GM12878 (cell line): ENCODE results near the gene GLUL. TPM values are rescaled to one million over a fixed set of nuclear protein-coding genes. Genes with fewer than 3 reads are reported as not detected.

ENCODE experiments used
- ATAC-seq: fragments of 200-7000 bp; cut with Tn5 transposase; 3 replicates; pipeline ENCODE4 v1.9.1; 2020; ENCODE audit warnings: mild to moderate bottlenecking, moderate library complexity
- BruUV-seq: library from RNA; stranded (reverse); fragments of 400-500 nt; replicated peaks from 2 replicates; lab custom pipeline; 2021; lab: Mats Ljungman, UMichigan
- CTCF ChIA-PET: fragments of 300-600 bp; sonication (Branson Sonifier 250); formaldehyde crosslinking; extraction: SDS; loops from one replicate; lab custom pipeline; 2021; ENCODE audit warnings: inconsistent platforms; lab: Yijun Ruan, JAX
- POLR2A ChIA-PET: fragments of 350-600 bp; formaldehyde crosslinking; extraction: SDS; loops from one replicate; lab custom pipeline; 2021; ENCODE audit warnings: inconsistent platforms; lab: Charles Lee
- RAD21 ChIA-PET: fragments of 300-600 bp; sonication (Branson Sonifier 250); formaldehyde crosslinking; loops from one replicate; lab custom pipeline; 2023; ENCODE audit warnings: antibody characterized with exemption; ENCODE audit not compliant: unreplicated experiment; lab: Charles Lee
- SMC1A ChIA-PET: fragments of 300-600 bp; sonication (Branson Sonifier 250); formaldehyde crosslinking; loops from one replicate; lab custom pipeline; 2023; ENCODE audit not compliant: unreplicated experiment, uncharacterized antibody; lab: Charles Lee
- DNase-seq: peaks from one replicate; pipeline ENCODE4 v3.0.0-alpha.2; 2011; ENCODE audit warnings: low read depth, low spot score
- FAIRE-seq: peaks from 3 replicates; lab custom pipeline; 2011; peaks lifted over from hg19 to GRCh38; lab: Jason Lieb, UNC
- H2AFZ ChIP-seq: 2 replicates; pipeline ENCODE4 v1.6.0; 2011; ENCODE audit warnings: low read depth, low read length, control low read depth; ENCODE audit not compliant: control insufficient read depth
- H3K27ac ChIP-seq: 2 replicates; pipeline ENCODE4 v1.5.1; 2011; ENCODE audit warnings: control low read depth; ENCODE audit not compliant: control insufficient read depth, insufficient read depth
- H3K27me3 ChIP-seq, 2 experiments: replicated peaks in 1 of 2; 2 replicates each; pipeline versions ENCODE4 v1.6.0 to v1.6.1; 2011; ENCODE audit warnings: low read length in 1 of 2; ENCODE audit not compliant: control insufficient read depth in 2 of 2, insufficient read depth in 2 of 2
- H3K36me3 ChIP-seq, 2 experiments: 2 replicates each; pipeline ENCODE4 v1.5.1; 2011; ENCODE audit warnings: low read length in 1 of 2; ENCODE audit not compliant: control insufficient read depth in 2 of 2, insufficient read depth in 2 of 2
- H3K4me1 ChIP-seq: 2 replicates; pipeline ENCODE4 v1.6.1; 2011; ENCODE audit warnings: mild to moderate bottlenecking, low read length, moderate library complexity, mixed read lengths; ENCODE audit not compliant: control insufficient read depth, insufficient read depth
- H3K4me2 ChIP-seq: 2 replicates; pipeline ENCODE4 v1.6.0; 2011; ENCODE audit warnings: control low read depth; ENCODE audit not compliant: control insufficient read depth, insufficient read depth
- H3K4me3 ChIP-seq: fragments of 200-600 bp; sonication (generic); 2 replicates; pipeline ENCODE4 v1.5.1; 2016
- H3K79me2 ChIP-seq: 2 replicates; pipeline ENCODE4 v1.6.0; 2011; ENCODE audit warnings: low read length; ENCODE audit not compliant: control insufficient read depth, insufficient read depth
- H3K9ac ChIP-seq: 2 replicates; pipeline ENCODE4 v1.8.0; 2011; ENCODE audit warnings: low read length, control low read depth, mixed read lengths; ENCODE audit not compliant: control insufficient read depth, insufficient read depth
- H3K9me3 ChIP-seq: replicated peaks from 3 replicates; pipeline ENCODE4 v1.5.1; 2011; ENCODE audit warnings: mild to moderate bottlenecking, low read length; ENCODE audit not compliant: control insufficient read depth, insufficient read depth
- H4K20me1 ChIP-seq: 2 replicates; pipeline ENCODE4 v1.6.0; 2011; ENCODE audit not compliant: control insufficient read depth, insufficient read depth
- CBFB ChIP-seq: IDR thresholded peaks from 2 replicates; pipeline ENCODE4 v1.6.1; 2016; ENCODE audit warnings: antibody characterized with exemption, low read depth
- CBX5 ChIP-seq: sonication (generic); IDR thresholded peaks from 2 replicates; pipeline ENCODE4 v1.6.1; 2016; ENCODE audit warnings: low read depth, moderate library complexity, mild to moderate bottlenecking, inconsistent platforms
- CEBPB ChIP-seq, 2 experiments: fragments of 150-350 bp in 1 of 2; IDR thresholded peaks; 2 replicates each; pipeline ENCODE4 v1.6.1; 2012 to 2014; ENCODE audit warnings: low read depth in 2 of 2, low read length in 2 of 2, borderline replicate concordance in 1 of 2, inconsistent platforms in 1 of 2
- CHD2 ChIP-seq: IDR thresholded peaks from 2 replicates; pipeline ENCODE4 v1.6.1; 2011; ENCODE audit warnings: low read depth, low read length, improper control_type of control experiment, borderline replicate concordance
- HDAC2 ChIP-seq: fragments of 200-600 bp; sonication (generic); IDR thresholded peaks from 2 replicates; pipeline ENCODE4 v1.6.1; 2017
- IKZF2 ChIP-seq, 2 experiments: fragments of 450-650 bp; IDR thresholded peaks; 2 replicates each; pipeline ENCODE4 v1.6.1; 2017; ENCODE audit warnings: mild to moderate bottlenecking in 2 of 2, moderate library complexity in 2 of 2
- MYC ChIP-seq: IDR thresholded peaks from 2 replicates; pipeline ENCODE4 v1.6.1; 2011; ENCODE audit warnings: mild to moderate bottlenecking, low read length, moderate library complexity, inconsistent platforms; ENCODE audit not compliant: insufficient read depth, insufficient replicate concordance, insufficient read length, severe bottlenecking
- SIX5 ChIP-seq: IDR thresholded peaks from 2 replicates; pipeline ENCODE4 v1.6.1; 2011; ENCODE audit warnings: mild to moderate bottlenecking, low read depth, low read length, moderate library complexity; ENCODE audit not compliant: severe bottlenecking
- SMARCA5 ChIP-seq: fragments of 450-650 bp; IDR thresholded peaks from 2 replicates; pipeline ENCODE4 v1.6.1; 2017; ENCODE audit warnings: mild to moderate bottlenecking
- SRF ChIP-seq, 2 experiments: IDR thresholded peaks; 2 replicates each; pipeline ENCODE4 v1.6.1; 2011; ENCODE audit warnings: low read depth in 2 of 2, low read length in 2 of 2, mild to moderate bottlenecking in 1 of 2, moderate library complexity in 1 of 2
- TARDBP ChIP-seq: IDR thresholded peaks from 2 replicates; pipeline ENCODE4 v1.6.1; 2016; ENCODE audit warnings: borderline replicate concordance
- WRNIP1 ChIP-seq: IDR thresholded peaks from 2 replicates; pipeline ENCODE4 v1.6.1; 2011; ENCODE audit warnings: low read depth, low read length, improper control_type of control experiment, borderline replicate concordance
- WGBS: methylation state at CpG from one replicate; pipeline ENCODE4 v1.1.6; 2016; ENCODE audit warnings: low lambda C conversion rate; ENCODE audit not compliant: insufficient replicate concordance, insufficient coverage; ENCODE audit errors: missing lambda C conversion rate; 5-methylcytosine and 5-hydroxymethylcytosine counted together
- in situ Hi-C: fragments of 300-500 bp; cut with MboI; formaldehyde crosslinking; loops from 9 replicates; pipeline ENCODE4 v1.14.3; 2018; ENCODE audit warnings: mixed read lengths
- intact Hi-C: fragments of 100-400 bp; cut with micrococcal nuclease; formaldehyde crosslinking; loops from one replicate; pipeline ENCODE4 v1.14.2; 2022; ENCODE audit not compliant: unreplicated experiment
- polyA plus RNA-seq, 11 experiments: library from polyadenylated mRNA; depleted of rRNA in 4 of 11; unstranded in 6 of 11; stranded (reverse) in 5 of 11; fragments of >200 nt; fragmentation: Nextera tagmentation in 4 of 11; fragmentation: Illumina TruSeq in 1 of 11; extraction: Ambion mirVana in 4 of 11; extraction: Trizol in 1 of 11; gene quantifications; 1 replicate in 1 of 11; 2 replicates in 10 of 11; pipeline versions ENCODE4 v1.2.1 to v1.2.3, GENCODE V29; 2011 to 2016; ENCODE audit warnings: inconsistent platforms in 2 of 11, missing spikeins in 2 of 11, low read depth in 1 of 11
- total RNA-seq, 4 experiments: library from RNA; depleted of rRNA in 3 of 4; stranded (reverse); fragments of >200 nt in 3 of 4; fragmentation: Illumina TruSeq in 1 of 4; extraction: Trizol in 1 of 4; gene quantifications; 2 replicates each; pipeline versions ENCODE4 v1.2.1 to v1.2.3, GENCODE V29; 2013 to 2021
- TF ChIP-seq, protein P1 (sequence below): fragments of 450-650 bp; IDR thresholded peaks from 2 replicates; pipeline ENCODE4 v1.6.1; 2016; ENCODE audit warnings: mild to moderate bottlenecking, moderate library complexity, borderline replicate concordance
- TF ChIP-seq, protein P2 (sequence below): fragments of 450-650 bp; IDR thresholded peaks from 2 replicates; pipeline ENCODE4 v1.6.1; 2017; ENCODE audit warnings: low read depth, mild to moderate bottlenecking, moderate library complexity
- TF ChIP-seq, protein P3 (sequence below): fragments of 450-650 bp; IDR thresholded peaks from 2 replicates; pipeline ENCODE4 v1.6.1; 2017; ENCODE audit warnings: mild to moderate bottlenecking, moderate library complexity

Gene GLUL
- total and polyA plus RNA-seq, 10 of the 15 experiments (the other 5 are each of a cell fraction or from before 2014, with no cell fraction given), result 2.3 to 392 (median 164) TPM

DNA sequence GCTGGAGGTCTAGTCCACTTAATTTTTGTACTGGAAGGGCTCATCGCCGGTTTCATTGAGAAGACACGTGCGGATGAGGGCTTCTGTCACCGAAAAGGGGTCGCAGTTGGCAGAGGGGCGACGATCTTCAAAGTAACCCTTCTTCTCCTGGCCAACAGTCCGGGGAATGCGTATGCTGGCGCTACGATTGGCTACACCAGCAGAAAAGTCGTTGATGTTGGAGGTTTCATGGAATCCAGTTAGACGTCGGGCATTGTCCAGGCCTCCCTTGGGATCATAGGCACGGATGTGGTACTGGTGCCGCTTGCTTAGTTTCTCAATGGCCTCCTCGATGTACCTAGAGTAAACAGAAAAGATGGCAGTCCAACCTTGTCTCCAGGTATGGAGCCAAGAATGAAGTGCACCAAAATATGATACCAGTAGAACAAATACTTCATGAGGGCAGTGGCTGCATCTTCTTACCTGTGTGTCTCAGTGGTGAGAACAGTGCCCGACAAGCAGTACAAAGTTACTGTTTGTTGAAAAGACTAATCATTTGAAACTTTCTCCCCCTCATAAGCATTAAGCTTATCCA, 7.1 kb downstream of the GLUL start:
- no peak overlapping the region for H3K9ac ChIP-seq
- no peaks in the 10 kb centered on the region for H4K20me1 ChIP-seq
- peaks cover 0 to 5% of the 10 kb centered on the region in 2 experiments; a peak in 3 of 4 replicates for H3K36me3 ChIP-seq
- ChIA-PET POLR2A (no interaction called here), CTCF (no interaction called here), SMC1A (no interaction called here), RAD21 (no interaction called here)
- H3K4me1 ChIP-seq, result no peaks in the 10 kb centered on the region; the same call in 1 of the 2 replicates
- intact Hi-C loops (no loop called here), in situ Hi-C loops (no loop called here)
- no peak overlapping the region for H3K4me2 ChIP-seq
- H3K4me3 ChIP-seq, result no peak overlapping the region
- 96% methylated on average over 19 of the region's 19 CpGs for WGBS
- BruUV-seq, result no TSS peak
- no peak for DNase-seq
- no peak overlapping the region for H2AFZ ChIP-seq
- FAIRE-seq, result no peak
- no peak for ATAC-seq
- no peaks in the 10 kb centered on the region for H3K9me3 ChIP-seq
- no peak overlapping the region for H3K27ac ChIP-seq
- H3K27me3 ChIP-seq, result no peaks in the 10 kb centered on the region
- H3K79me2 ChIP-seq, result no peaks in the 10 kb centered on the region
- TF ChIP-seq CEBPB (IDR thresholded peaks at IDR 0.05; ENCODE audit: borderline replicate concordance in 1 of 2, low read depth in 2 of 2, low read length in 2 of 2), result no peak
- no peak for TF ChIP-seq MYC
- no peak for TF ChIP-seq CBFB
- TF ChIP-seq, protein P1, sequence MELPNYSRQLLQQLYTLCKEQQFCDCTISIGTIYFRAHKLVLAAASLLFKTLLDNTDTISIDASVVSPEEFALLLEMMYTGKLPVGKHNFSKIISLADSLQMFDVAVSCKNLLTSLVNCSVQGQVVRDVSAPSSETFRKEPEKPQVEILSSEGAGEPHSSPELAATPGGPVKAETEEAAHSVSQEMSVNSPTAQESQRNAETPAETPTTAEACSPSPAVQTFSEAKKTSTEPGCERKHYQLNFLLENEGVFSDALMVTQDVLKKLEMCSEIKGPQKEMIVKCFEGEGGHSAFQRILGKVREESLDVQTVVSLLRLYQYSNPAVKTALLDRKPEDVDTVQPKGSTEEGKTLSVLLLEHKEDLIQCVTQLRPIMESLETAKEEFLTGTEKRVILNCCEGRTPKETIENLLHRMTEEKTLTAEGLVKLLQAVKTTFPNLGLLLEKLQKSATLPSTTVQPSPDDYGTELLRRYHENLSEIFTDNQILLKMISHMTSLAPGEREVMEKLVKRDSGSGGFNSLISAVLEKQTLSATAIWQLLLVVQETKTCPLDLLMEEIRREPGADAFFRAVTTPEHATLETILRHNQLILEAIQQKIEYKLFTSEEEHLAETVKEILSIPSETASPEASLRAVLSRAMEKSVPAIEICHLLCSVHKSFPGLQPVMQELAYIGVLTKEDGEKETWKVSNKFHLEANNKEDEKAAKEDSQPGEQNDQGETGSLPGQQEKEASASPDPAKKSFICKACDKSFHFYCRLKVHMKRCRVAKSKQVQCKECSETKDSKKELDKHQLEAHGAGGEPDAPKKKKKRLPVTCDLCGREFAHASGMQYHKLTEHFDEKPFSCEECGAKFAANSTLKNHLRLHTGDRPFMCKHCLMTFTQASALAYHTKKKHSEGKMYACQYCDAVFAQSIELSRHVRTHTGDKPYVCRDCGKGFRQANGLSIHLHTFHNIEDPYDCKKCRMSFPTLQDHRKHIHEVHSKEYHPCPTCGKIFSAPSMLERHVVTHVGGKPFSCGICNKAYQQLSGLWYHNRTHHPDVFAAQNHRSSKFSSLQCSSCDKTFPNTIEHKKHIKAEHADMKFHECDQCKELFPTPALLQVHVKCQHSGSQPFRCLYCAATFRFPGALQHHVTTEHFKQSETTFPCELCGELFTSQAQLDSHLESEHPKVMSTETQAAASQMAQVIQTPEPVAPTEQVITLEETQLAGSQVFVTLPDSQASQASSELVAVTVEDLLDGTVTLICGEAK, result no peak
- no peak for TF ChIP-seq SRF (IDR thresholded peaks at IDR 0.05; ENCODE audit: low read depth in 2 of 2, low read length in 2 of 2)
- no peak for TF ChIP-seq IKZF2 (IDR thresholded peaks at IDR 0.05)
- TF ChIP-seq, protein P2, sequence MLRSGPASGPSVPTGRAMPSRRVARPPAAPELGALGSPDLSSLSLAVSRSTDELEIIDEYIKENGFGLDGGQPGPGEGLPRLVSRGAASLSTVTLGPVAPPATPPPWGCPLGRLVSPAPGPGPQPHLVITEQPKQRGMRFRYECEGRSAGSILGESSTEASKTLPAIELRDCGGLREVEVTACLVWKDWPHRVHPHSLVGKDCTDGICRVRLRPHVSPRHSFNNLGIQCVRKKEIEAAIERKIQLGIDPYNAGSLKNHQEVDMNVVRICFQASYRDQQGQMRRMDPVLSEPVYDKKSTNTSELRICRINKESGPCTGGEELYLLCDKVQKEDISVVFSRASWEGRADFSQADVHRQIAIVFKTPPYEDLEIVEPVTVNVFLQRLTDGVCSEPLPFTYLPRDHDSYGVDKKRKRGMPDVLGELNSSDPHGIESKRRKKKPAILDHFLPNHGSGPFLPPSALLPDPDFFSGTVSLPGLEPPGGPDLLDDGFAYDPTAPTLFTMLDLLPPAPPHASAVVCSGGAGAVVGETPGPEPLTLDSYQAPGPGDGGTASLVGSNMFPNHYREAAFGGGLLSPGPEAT, result no peak
- TF ChIP-seq CBX5, result no peak
- no peak for TF ChIP-seq WRNIP1
- TF ChIP-seq SIX5, result no peak
- TF ChIP-seq HDAC2, result no peak
- TF ChIP-seq SMARCA5, result no peak
- TF ChIP-seq, protein P3, sequence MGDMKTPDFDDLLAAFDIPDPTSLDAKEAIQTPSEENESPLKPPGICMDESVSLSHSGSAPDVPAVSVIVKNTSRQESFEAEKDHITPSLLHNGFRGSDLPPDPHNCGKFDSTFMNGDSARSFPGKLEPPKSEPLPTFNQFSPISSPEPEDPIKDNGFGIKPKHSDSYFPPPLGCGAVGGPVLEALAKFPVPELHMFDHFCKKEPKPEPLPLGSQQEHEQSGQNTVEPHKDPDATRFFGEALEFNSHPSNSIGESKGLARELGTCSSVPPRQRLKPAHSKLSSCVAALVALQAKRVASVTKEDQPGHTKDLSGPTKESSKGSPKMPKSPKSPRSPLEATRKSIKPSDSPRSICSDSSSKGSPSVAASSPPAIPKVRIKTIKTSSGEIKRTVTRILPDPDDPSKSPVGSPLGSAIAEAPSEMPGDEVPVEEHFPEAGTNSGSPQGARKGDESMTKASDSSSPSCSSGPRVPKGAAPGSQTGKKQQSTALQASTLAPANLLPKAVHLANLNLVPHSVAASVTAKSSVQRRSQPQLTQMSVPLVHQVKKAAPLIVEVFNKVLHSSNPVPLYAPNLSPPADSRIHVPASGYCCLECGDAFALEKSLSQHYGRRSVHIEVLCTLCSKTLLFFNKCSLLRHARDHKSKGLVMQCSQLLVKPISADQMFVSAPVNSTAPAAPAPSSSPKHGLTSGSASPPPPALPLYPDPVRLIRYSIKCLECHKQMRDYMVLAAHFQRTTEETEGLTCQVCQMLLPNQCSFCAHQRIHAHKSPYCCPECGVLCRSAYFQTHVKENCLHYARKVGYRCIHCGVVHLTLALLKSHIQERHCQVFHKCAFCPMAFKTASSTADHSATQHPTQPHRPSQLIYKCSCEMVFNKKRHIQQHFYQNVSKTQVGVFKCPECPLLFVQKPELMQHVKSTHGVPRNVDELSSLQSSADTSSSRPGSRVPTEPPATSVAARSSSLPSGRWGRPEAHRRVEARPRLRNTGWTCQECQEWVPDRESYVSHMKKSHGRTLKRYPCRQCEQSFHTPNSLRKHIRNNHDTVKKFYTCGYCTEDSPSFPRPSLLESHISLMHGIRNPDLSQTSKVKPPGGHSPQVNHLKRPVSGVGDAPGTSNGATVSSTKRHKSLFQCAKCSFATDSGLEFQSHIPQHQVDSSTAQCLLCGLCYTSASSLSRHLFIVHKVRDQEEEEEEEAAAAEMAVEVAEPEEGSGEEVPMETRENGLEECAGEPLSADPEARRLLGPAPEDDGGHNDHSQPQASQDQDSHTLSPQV, result no peak
- no peak for TF ChIP-seq TARDBP
- no peak for TF ChIP-seq CHD2
